Upper lobe of right lung (tissue), 1 donor: ENCODE measurements around the gene SLCO3A1. TPM values are rescaled to one million over a fixed set of nuclear protein-coding genes. Genes with fewer than 3 reads are reported as not detected.

Experiments used
- ATAC-seq: fragments of 200-7000 bp; cut with Tn5 transposase; one replicate; pipeline ENCODE4 v1.9.1; 2020; ENCODE audit warnings: mild to moderate bottlenecking, moderate library complexity
- DNase-seq: peaks from one replicate; pipeline ENCODE4 v3.0.0-alpha.2; 2020
- H3K27ac ChIP-seq: fragments of 200-600 bp; one replicate; pipeline ENCODE4 v1.8.0; 2022
- H3K27me3 ChIP-seq: fragments of 200-600 bp; one replicate; pipeline ENCODE4 v1.8.0; 2022; ENCODE audit warnings: mild to moderate bottlenecking
- H3K36me3 ChIP-seq: fragments of 200-600 bp; one replicate; pipeline ENCODE4 v1.8.0; 2022
- H3K4me1 ChIP-seq: fragments of 200-600 bp; one replicate; pipeline ENCODE4 v1.8.0; 2022
- H3K4me3 ChIP-seq: fragments of 200-600 bp; one replicate; pipeline ENCODE4 v1.8.0; 2022; ENCODE audit warnings: mild to moderate bottlenecking
- H3K9me3 ChIP-seq: fragments of 200-600 bp; one replicate; pipeline ENCODE4 v1.8.0; 2022
- CTCF ChIP-seq: fragments of 200-600 bp; IDR thresholded peaks from one replicate; pipeline ENCODE4 v1.8.0; 2022; ENCODE audit warnings: antibody characterized with exemption
- intact Hi-C: fragments of 100-400 bp; cut with DNase I; formaldehyde crosslinking; loops from one replicate; pipeline ENCODE4 v1.11.0; 2022
- total RNA-seq: library from RNA; stranded (reverse); fragmentation: NEBNext Ultra II Directional; extraction: Animal tissue kit (Norgen Biotek cat#: 25700); gene quantifications from one replicate; pipeline ENCODE4 v1.2.1, GENCODE V29; 2021
- donor health status: DM: no; HTN: yes; CAD: no; lungs with severe emphysema.

The SLCO3A1 gene
- total RNA-seq, 1 donor from 2014 or later: 50.6 TPM

- DNase-seq: no peak
- intact Hi-C loops: no loop called here
- peaks cover 41% of the 10 kb centered on the region for H3K36me3 ChIP-seq
- H3K9me3 ChIP-seq: no peaks in the 10 kb centered on the region
- H3K4me3 ChIP-seq: no peak overlapping the region
- TF ChIP-seq CTCF: no peak
- H3K27ac ChIP-seq: no peak overlapping the region
- ATAC-seq: no peak
- H3K27me3 ChIP-seq: no peaks in the 10 kb centered on the region
- no peaks in the 10 kb centered on the region for H3K4me1 ChIP-seq
Observed at GRCh38 chr15:92159906-92160841, 306.7 kb downstream of the SLCO3A1 start.

GRCh38 chr15:92161039-92161670, 307.6 kb downstream of the SLCO3A1 start:
- Histone ChIP-seq H3K9me3 (no peaks in the 10 kb centered on the region), H3K27me3 (no peaks in the 10 kb centered on the region), H3K4me3 (no peak overlapping the region), H3K4me1 (no peaks in the 10 kb centered on the region), H3K27ac (no peak overlapping the region), H3K36me3 (peaks cover 46% of the 10 kb centered on the region)
- no peak for TF ChIP-seq CTCF
- intact Hi-C loops: no loop called here
- DNase-seq (no peak), ATAC-seq (no peak)

- ATAC-seq: no peak
- no peak for DNase-seq
Observed at GRCh38 chr15:92162657-92163056, 309.1 kb downstream of the SLCO3A1 start.

GRCh38 chr15:92163641-92164040, 310.1 kb downstream of the SLCO3A1 start:
- H3K9me3 ChIP-seq: no peaks in the 10 kb centered on the region
- no peak overlapping the region for H3K27ac ChIP-seq
- ATAC-seq (no peak), DNase-seq (no peak)
- no peaks in the 10 kb centered on the region for H3K4me1 ChIP-seq
- H3K27me3 ChIP-seq: no peaks in the 10 kb centered on the region
- TF ChIP-seq CTCF: no peak
- peaks cover 29% of the 10 kb centered on the region for H3K36me3 ChIP-seq
- no peak overlapping the region for H3K4me3 ChIP-seq
- intact Hi-C loops: no loop called here

More at GRCh38 chr15:92162657-92163056, 309.1 kb downstream of the SLCO3A1 start:
- no peak overlapping the region for H3K27ac ChIP-seq
- H3K4me3 ChIP-seq: no peak overlapping the region
- intact Hi-C loops: no loop called here
- peaks cover 32% of the 10 kb centered on the region for H3K36me3 ChIP-seq
- H3K9me3 ChIP-seq: no peaks in the 10 kb centered on the region
- no peaks in the 10 kb centered on the region for H3K27me3 ChIP-seq
- H3K4me1 ChIP-seq: no peaks in the 10 kb centered on the region
- no peak for TF ChIP-seq CTCF

- H3K4me3 ChIP-seq: no peak overlapping the region
- no peak overlapping the region for H3K27ac ChIP-seq
- intact Hi-C loops: no loop called here
- no peak for TF ChIP-seq CTCF
- H3K27me3 ChIP-seq: no peaks in the 10 kb centered on the region
- H3K4me1 ChIP-seq: no peaks in the 10 kb centered on the region
- H3K9me3 ChIP-seq: no peaks in the 10 kb centered on the region
- no peak for ATAC-seq
- DNase-seq: no peak
- peaks cover 29% of the 10 kb centered on the region for H3K36me3 ChIP-seq
Observed at GRCh38 chr15:92164327-92165000, 311.0 kb downstream of the SLCO3A1 start.
